Measurements from ENCODE around the gene ANXA5.

GRCh38 chr4:121684016-121684415, 12.8 kb downstream of the ANXA5 start:
- TF ChIP-seq CTCF (IDR thresholded peaks at IDR 0.05) (no peak), EZH2 (IDR thresholded peaks at IDR 0.05; ENCODE audit: borderline replicate concordance, insufficient read depth, low read depth, low read length, poor library complexity, severe bottlenecking) (no peak)
